GM06990 (cell line): ENCODE results near the gene MAN2B2.

Source experiments
- DNase-seq: peaks from one replicate; pipeline ENCODE4 v3.0.0-alpha.2; 2011; ENCODE audit not compliant: insufficient read length; ENCODE audit errors: extremely low read depth
- H3K27me3 ChIP-seq: replicated peaks from 2 replicates; pipeline ENCODE4 v1.6.0; 2011; ENCODE audit warnings: low read length; ENCODE audit not compliant: control insufficient read depth, insufficient read depth
- H3K36me3 ChIP-seq: 2 replicates; pipeline ENCODE4 v1.5.1; 2011; ENCODE audit warnings: low read length; ENCODE audit not compliant: control insufficient read depth, insufficient read depth
- H3K4me3 ChIP-seq: replicated peaks from 2 replicates; pipeline ENCODE4 v1.5.1; 2011; ENCODE audit warnings: low read depth, mild to moderate bottlenecking, control low read depth, low read length
- TF ChIP-seq, protein P1 (sequence below): IDR thresholded peaks from 2 replicates; pipeline ENCODE4 v1.5.1; 2011; ENCODE audit warnings: low read length, control low read depth, mild to moderate bottlenecking, inconsistent platforms; ENCODE audit not compliant: insufficient read depth, poor library complexity, severe bottlenecking

Gene MAN2B2

GRCh38 chr4:6605114-6605513 lies 30.1 kb downstream of the MAN2B2 start:
- no peaks in the 10 kb centered on the region for H3K27me3 ChIP-seq
- H3K4me3 ChIP-seq, result no peak overlapping the region
- H3K36me3 ChIP-seq, result peaks cover 41% of the 10 kb centered on the region
- no peak for DNase-seq
- TF ChIP-seq, protein P1, sequence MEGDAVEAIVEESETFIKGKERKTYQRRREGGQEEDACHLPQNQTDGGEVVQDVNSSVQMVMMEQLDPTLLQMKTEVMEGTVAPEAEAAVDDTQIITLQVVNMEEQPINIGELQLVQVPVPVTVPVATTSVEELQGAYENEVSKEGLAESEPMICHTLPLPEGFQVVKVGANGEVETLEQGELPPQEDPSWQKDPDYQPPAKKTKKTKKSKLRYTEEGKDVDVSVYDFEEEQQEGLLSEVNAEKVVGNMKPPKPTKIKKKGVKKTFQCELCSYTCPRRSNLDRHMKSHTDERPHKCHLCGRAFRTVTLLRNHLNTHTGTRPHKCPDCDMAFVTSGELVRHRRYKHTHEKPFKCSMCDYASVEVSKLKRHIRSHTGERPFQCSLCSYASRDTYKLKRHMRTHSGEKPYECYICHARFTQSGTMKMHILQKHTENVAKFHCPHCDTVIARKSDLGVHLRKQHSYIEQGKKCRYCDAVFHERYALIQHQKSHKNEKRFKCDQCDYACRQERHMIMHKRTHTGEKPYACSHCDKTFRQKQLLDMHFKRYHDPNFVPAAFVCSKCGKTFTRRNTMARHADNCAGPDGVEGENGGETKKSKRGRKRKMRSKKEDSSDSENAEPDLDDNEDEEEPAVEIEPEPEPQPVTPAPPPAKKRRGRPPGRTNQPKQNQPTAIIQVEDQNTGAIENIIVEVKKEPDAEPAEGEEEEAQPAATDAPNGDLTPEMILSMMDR, result no peak

DNA sequence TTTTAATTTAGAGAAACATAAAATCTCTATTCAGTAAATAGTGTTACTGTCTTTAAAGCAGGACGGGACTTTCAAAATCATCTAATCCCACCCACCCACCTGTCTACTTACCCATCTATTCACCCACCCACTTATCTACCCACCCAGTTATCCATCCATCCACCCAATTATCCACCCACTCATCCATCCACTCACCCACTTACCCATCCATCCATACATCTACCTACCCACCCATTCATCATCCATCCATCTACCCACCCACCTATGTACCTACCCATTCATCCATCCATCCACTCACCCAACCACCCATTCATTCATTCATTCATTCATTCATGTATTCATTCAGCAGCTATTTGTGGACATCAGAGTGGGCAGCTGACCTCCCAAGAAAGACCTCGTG lies 30.6 kb downstream of the MAN2B2 start:
- no peak overlapping the region for H3K4me3 ChIP-seq
- H3K36me3 ChIP-seq, result peaks cover 39% of the 10 kb centered on the region
- TF ChIP-seq, protein P1, result no peak
- DNase-seq, result no peak
- no peaks in the 10 kb centered on the region for H3K27me3 ChIP-seq

DNA sequence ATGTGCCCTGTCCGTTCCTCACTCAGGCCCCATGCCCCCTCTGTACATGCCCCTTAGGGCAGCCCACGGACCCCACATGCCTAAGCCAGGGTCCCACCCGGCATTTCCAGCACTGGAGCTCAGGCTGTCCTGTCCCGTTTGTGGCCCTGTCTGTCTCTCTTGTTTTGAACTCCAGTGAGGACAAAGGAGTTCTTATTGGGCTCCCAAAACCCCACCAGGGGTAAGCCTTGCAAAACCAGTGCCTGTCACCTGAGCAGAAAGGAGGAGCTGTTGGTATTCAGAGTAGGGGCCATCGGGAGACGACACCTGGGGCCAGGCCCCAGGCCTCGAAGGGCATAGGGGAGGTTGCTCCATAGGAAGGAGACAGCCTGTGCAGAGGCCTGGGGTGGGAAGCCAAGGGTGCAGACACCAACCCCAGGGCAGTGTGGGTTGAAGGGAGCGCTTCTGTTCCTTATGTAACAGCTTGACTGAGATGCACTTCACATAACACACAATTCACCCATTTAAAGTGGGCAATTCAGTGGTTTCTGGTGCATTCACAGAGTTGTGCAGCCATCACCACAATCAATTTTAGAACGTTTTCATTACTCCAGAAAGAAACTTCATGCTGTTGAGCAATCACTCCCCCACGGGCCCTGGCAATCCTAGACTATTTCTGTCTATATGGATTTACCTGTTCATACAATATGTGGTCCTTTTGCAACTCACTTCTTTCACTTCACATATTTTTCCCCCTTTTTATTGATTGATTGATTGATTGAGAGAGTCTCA lies 31.7 kb downstream of the MAN2B2 start:
- Histone ChIP-seq H3K4me3 (no peak overlapping the region), H3K27me3 (no peaks in the 10 kb centered on the region), H3K36me3 (peaks cover 45% of the 10 kb centered on the region)
- no peak for DNase-seq
- TF ChIP-seq, protein P1, result no peak

DNA sequence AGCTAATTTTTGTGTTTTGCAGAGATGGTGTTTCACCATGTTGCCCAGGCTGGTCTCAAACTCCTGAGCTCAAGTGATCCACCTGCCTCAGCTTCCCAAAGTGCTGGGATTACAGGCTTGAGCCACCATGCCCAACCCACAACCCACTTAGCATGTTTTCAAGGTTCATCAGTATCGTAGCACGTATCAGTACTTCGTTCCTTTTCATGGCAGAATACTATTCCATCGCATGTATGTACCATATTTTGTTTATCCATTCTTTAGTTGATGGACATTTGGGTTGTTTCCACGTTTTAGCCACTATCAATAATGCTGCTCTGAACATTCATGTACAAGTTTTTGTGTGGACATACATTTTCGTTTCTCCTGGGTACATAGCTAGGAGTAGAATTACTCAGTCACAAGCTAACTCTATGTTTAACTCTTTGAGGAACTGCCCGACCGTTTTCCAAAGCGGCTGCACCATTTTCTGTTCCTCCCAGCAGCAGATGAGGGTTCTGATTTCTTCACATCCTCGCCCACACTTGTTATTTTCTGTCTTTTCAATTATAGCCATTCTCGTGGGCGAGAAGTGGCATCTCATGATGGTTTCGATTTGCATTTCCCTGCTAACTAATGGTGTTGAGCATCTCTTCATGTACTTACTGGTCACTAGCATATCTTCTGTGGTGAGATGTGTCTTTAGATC lies 32.5 kb downstream of the MAN2B2 start:
- H3K36me3 ChIP-seq, result peaks cover 44% of the 10 kb centered on the region
- no peak for DNase-seq
- H3K27me3 ChIP-seq, result no peaks in the 10 kb centered on the region
- H3K4me3 ChIP-seq, result no peak overlapping the region
- TF ChIP-seq, protein P1, result no peak

DNA sequence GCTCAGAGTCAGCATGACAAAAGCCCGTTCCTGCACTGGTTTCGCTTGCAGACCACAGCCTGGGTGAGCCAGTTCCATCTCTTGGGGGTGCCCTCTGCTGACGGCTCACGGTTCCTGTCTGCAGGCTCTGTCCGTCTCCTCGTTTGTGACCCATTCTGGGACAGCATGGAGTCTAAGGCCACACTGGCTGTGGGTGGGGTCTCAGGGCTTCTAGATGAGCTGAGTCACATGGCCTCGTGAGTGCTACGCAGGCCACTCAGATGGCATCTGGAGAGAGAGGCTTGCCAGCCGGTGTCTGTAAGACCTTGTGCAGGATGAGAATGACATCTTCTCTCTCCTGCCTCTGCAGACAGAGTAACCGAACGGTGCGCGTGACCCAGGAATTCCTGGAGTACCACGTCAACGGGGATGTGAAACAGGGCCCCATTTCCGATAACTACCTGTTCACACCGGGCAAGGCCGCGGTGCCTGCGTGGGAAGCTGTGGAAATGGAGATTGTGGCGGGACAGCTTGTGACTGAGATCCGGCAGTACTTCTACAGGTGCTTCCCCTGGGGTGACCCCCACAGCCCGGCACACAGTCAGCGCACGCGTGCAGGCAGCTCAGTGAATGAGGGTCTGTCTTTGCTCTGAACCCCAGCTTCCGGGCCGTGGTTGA lies 33.9 kb downstream of the MAN2B2 start:
- Histone ChIP-seq H3K4me3 (no peak overlapping the region), H3K27me3 (no peaks in the 10 kb centered on the region), H3K36me3 (peaks cover 40% of the 10 kb centered on the region)
- DNase-seq, result no peak
- TF ChIP-seq, protein P1, result no peak
